CD14-positive monocyte (primary cell): ENCODE measurements around the gene FGD4. TPM values are rescaled to one million over a fixed set of nuclear protein-coding genes. Genes with fewer than 3 reads are reported as not detected.

ENCODE experiments used
- DNase-seq, 3 donors: peaks; one replicate each; pipeline ENCODE4 v3.0.0-alpha.2; 2011 to 2022
- H2AFZ ChIP-seq: 2 replicates; pipeline ENCODE4 v1.6.0; 2012; ENCODE audit warnings: mild to moderate bottlenecking, low read depth, low read length, inconsistent platforms; ENCODE audit not compliant: insufficient read depth, poor library complexity, severe bottlenecking
- H3K27ac ChIP-seq, 2 donors: 1 replicate in 1 of 2; 2 replicates in 1 of 2; pipeline ENCODE4 v1.5.1; 2012 to 2013; ENCODE audit warnings: low read length in 2 of 2, control low read depth in 1 of 2, inconsistent platforms in 1 of 2, low read depth in 1 of 2, mild to moderate bottlenecking in 1 of 2
- H3K27me3 ChIP-seq, 2 donors: one replicate each; pipeline versions ENCODE4 v1.6.0 to v1.6.1; 2011 to 2013; ENCODE audit warnings: low read length in 2 of 2; ENCODE audit not compliant: control insufficient read depth in 2 of 2, insufficient read depth in 2 of 2
- H3K36me3 ChIP-seq, 2 donors: replicated peaks in 1 of 2; 1 replicate in 1 of 2; 2 replicates in 1 of 2; pipeline versions ENCODE4 v1.5.1 to v1.6.1; 2012 to 2013; ENCODE audit warnings: low read length in 2 of 2, control low read depth in 1 of 2, inconsistent platforms in 1 of 2, mild to moderate bottlenecking in 1 of 2; ENCODE audit not compliant: insufficient read depth in 2 of 2, control insufficient read depth in 1 of 2
- H3K4me1 ChIP-seq, 2 donors: 1 replicate in 1 of 2; 2 replicates in 1 of 2; pipeline versions ENCODE4 v1.5.1 to v1.6.1; 2012 to 2013; ENCODE audit warnings: low read length in 2 of 2, control low read depth in 1 of 2, inconsistent platforms in 1 of 2, mild to moderate bottlenecking in 1 of 2, moderate library complexity in 1 of 2; ENCODE audit not compliant: insufficient read depth in 2 of 2, control insufficient read depth in 1 of 2
- H3K4me2 ChIP-seq: replicated peaks from 2 replicates; pipeline ENCODE3; 2012; ENCODE audit warnings: low read length, moderate library complexity, mild to moderate bottlenecking; ENCODE audit not compliant: poor library complexity, severe bottlenecking; ENCODE audit errors: extremely low read depth
- H3K4me3 ChIP-seq, 3 experiments: fragments of 200-600 bp in 1 of 3; sonication (generic) in 1 of 3; replicated peaks in 1 of 3; 1 replicate in 2 of 3; 2 replicates in 1 of 3; pipeline ENCODE4 v1.5.1; 2011 to 2013; ENCODE audit warnings: low read length in 3 of 3, mild to moderate bottlenecking in 3 of 3, control low read depth in 2 of 3, low read depth in 2 of 3, inconsistent platforms in 1 of 3, moderate library complexity in 1 of 3
- H3K79me2 ChIP-seq: 2 replicates; pipeline ENCODE4 v1.6.0; 2012; ENCODE audit warnings: mild to moderate bottlenecking, control low read depth, inconsistent platforms, low read length, moderate library complexity; ENCODE audit not compliant: insufficient read depth
- H3K9ac ChIP-seq: 2 replicates; pipeline ENCODE4 v1.6.0; 2017; ENCODE audit warnings: low read length, mild to moderate bottlenecking; ENCODE audit not compliant: insufficient read depth, poor library complexity, severe bottlenecking
- H3K9me3 ChIP-seq, 2 donors: replicated peaks in 1 of 2; 1 replicate in 1 of 2; 2 replicates in 1 of 2; pipeline versions ENCODE4 v1.5.1 to v1.6.1; 2012 to 2013; ENCODE audit warnings: low read length in 2 of 2, control low read depth in 1 of 2; ENCODE audit not compliant: control insufficient read depth in 1 of 2, insufficient read depth in 1 of 2
- H4K20me1 ChIP-seq: 2 replicates; pipeline ENCODE4 v1.6.0; 2012; ENCODE audit warnings: mild to moderate bottlenecking, low read length, control low read depth, moderate library complexity; ENCODE audit not compliant: insufficient read depth
- H3K27ac Mint-ChIP-seq, 7 donors: one replicate each; pipeline ENCODE4 v1.8.0; 2020; ENCODE audit warnings: mild to moderate bottlenecking in 7 of 7, mixed read lengths in 7 of 7, moderate library complexity in 6 of 7, inconsistent platforms in 2 of 7
- H3K27me3 Mint-ChIP-seq, 3 donors: one replicate each; pipeline ENCODE4 v1.8.0; 2021 to 2022; ENCODE audit warnings: low read depth in 3 of 3, mild to moderate bottlenecking in 3 of 3, mixed read lengths in 3 of 3, moderate library complexity in 3 of 3, inconsistent platforms in 1 of 3
- H3K36me3 Mint-ChIP-seq, 2 donors: one replicate each; pipeline ENCODE4 v1.8.0; 2020; ENCODE audit warnings: mixed read lengths in 2 of 2, inconsistent platforms in 1 of 2, mild to moderate bottlenecking in 1 of 2
- H3K4me1 Mint-ChIP-seq: one replicate; pipeline ENCODE4 v1.8.0; 2020; ENCODE audit warnings: mild to moderate bottlenecking, mixed read lengths
- H3K4me3 Mint-ChIP-seq, 2 donors: one replicate each; pipeline ENCODE4 v1.8.0; 2020; ENCODE audit warnings: mild to moderate bottlenecking in 2 of 2, mixed read lengths in 2 of 2, moderate library complexity in 1 of 2
- H3K9me3 Mint-ChIP-seq, 7 donors: one replicate each; pipeline ENCODE4 v1.8.0; 2020 to 2022; ENCODE audit warnings: mixed read lengths in 7 of 7, mild to moderate bottlenecking in 6 of 7, moderate library complexity in 6 of 7, inconsistent platforms in 2 of 7
- WGBS: methylation state at CpG from one replicate; pipeline ENCODE4 v1.1.5; 2013; ENCODE audit warnings: missing lambda C conversion rate; ENCODE audit not compliant: insufficient coverage; 5-methylcytosine and 5-hydroxymethylcytosine counted together
- intact Hi-C, 2 donors: fragments of 100-400 bp; cut with micrococcal nuclease; formaldehyde crosslinking; loops; one replicate each; pipeline versions ENCODE4 v1.15.0 to v1.15.1; 2023
- polyA plus RNA-seq, 3 donors: library from polyadenylated mRNA; depleted of rRNA in 1 of 3; unstranded in 2 of 3; stranded (reverse) in 1 of 3; fragments of 300-500 nt in 2 of 3; fragments of >200 nt in 1 of 3; fragmentation: Illumina TruSeq in 2 of 3; gene quantifications; 1 replicate in 2 of 3; 2 replicates in 1 of 3; pipeline ENCODE4 v1.2.3, GENCODE V29; 2012 to 2021
- TF ChIP-seq, protein P1 (sequence below): fragments of 200-600 bp; IDR thresholded peaks from one replicate; pipeline ENCODE4 v1.8.0; 2022; ENCODE audit warnings: antibody characterized with exemption, mild to moderate bottlenecking

The FGD4 gene
- polyA plus RNA-seq, 3 donors = 5.3 to 34.4 (median 6.0) TPM

DNA sequence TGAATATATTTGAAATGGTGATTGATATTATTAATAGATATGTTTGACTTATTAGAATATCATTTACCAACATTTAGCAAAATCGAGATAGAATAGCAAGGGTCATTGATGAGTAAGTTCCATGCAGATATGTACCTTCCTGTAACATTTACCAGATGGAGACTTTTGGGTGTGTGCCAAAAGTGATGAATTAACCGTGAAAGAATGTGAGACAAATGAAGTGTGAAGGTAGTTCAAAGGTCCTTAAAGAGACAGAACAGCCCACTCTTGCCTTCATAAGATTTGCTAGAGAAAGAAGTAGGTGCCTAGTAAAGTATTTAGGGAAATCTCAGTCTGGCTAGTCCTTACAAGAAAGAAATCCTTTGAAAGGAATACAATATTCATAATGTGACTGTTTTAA lies 45.5 kb downstream of the FGD4 start:
- H3K27me3 ChIP-seq = no peaks in the 10 kb centered on the region
- Mint-ChIP-seq H3K27me3 (peaks cover 0 to 2% (median 0%) of the 10 kb centered on the region in 3 donors), H3K9me3 (no peaks in the 10 kb centered on the region), H3K36me3 (no peaks in the 10 kb centered on the region), H3K4me1 (peaks cover 5% of the 10 kb centered on the region), H3K4me3 (no peak overlapping the region), H3K27ac (no peak overlapping the region)
- H3K4me2 ChIP-seq = no peak overlapping the region
- H3K36me3 ChIP-seq = no peaks in the 10 kb centered on the region
- intact Hi-C loops = no loop called here
- H3K9ac ChIP-seq = no peak overlapping the region
- no peaks in the 10 kb centered on the region for H3K9me3 ChIP-seq
- H4K20me1 ChIP-seq = no peaks in the 10 kb centered on the region
- no peak overlapping the region for H3K4me3 ChIP-seq
- WGBS = no CpG with 5 or more reads among the region's 2 CpGs
- no peak overlapping the region for H3K27ac ChIP-seq
- H3K79me2 ChIP-seq = no peaks in the 10 kb centered on the region
- DNase-seq = no peak
- TF ChIP-seq, protein P1, sequence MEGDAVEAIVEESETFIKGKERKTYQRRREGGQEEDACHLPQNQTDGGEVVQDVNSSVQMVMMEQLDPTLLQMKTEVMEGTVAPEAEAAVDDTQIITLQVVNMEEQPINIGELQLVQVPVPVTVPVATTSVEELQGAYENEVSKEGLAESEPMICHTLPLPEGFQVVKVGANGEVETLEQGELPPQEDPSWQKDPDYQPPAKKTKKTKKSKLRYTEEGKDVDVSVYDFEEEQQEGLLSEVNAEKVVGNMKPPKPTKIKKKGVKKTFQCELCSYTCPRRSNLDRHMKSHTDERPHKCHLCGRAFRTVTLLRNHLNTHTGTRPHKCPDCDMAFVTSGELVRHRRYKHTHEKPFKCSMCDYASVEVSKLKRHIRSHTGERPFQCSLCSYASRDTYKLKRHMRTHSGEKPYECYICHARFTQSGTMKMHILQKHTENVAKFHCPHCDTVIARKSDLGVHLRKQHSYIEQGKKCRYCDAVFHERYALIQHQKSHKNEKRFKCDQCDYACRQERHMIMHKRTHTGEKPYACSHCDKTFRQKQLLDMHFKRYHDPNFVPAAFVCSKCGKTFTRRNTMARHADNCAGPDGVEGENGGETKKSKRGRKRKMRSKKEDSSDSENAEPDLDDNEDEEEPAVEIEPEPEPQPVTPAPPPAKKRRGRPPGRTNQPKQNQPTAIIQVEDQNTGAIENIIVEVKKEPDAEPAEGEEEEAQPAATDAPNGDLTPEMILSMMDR = no peak
- no peaks in the 10 kb centered on the region for H3K4me1 ChIP-seq
- H2AFZ ChIP-seq = no peak overlapping the region

DNA sequence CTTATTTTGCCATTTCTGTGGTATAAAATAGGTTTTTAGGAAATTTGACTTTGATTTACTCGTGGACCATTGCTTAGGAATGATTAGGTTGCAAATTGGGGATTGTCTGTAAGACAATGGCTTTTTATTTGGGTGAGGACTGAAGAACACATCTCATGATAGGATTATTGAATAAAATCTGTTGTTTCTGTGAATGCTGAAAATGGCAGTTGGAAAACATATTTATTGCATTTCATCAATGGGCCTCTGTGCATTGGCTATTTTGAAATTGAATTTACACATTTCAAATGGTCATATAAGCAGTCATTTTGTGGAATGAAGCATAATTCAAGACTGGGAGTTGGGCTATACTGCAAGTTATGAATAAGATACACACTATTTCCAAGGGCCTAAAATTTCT lies 46.0 kb downstream of the FGD4 start:
- Histone ChIP-seq H3K27ac (no peak overlapping the region), H3K36me3 (no peaks in the 10 kb centered on the region), H3K9me3 (no peaks in the 10 kb centered on the region), H3K4me2 (no peak overlapping the region), H3K27me3 (no peaks in the 10 kb centered on the region), H3K4me1 (peaks cover 0 to 1% of the 10 kb centered on the region in 2 donors), H3K9ac (no peak overlapping the region), H4K20me1 (no peaks in the 10 kb centered on the region), H3K79me2 (no peaks in the 10 kb centered on the region), H3K4me3 (no peak overlapping the region), H2AFZ (no peak overlapping the region)
- no peaks in the 10 kb centered on the region for H3K36me3 Mint-ChIP-seq
- H3K4me1 Mint-ChIP-seq = peaks cover 5% of the 10 kb centered on the region
- no peak for DNase-seq
- intact Hi-C loops = no loop called here
- 100% methylated on average over 1 of the region's 1 CpG for WGBS
- H3K4me3 Mint-ChIP-seq = no peak overlapping the region
- peaks cover 0 to 2% (median 0%) of the 10 kb centered on the region in 3 donors for H3K27me3 Mint-ChIP-seq
- H3K27ac Mint-ChIP-seq = no peak overlapping the region
- H3K9me3 Mint-ChIP-seq = no peaks in the 10 kb centered on the region
- TF ChIP-seq, protein P1 = no peak
